NCI-H146 treated with DMSO at 0.1 percent for 48 hours (cell line): Measurements from ENCODE around the gene RASGRF1.
A peak's percentile ranks its signal among the peaks of the same experiment; 100 is the strongest.
"Not testable (repeated sequence)": the region's sequence is repeated elsewhere in the genome, so short reads cannot be mapped to it uniquely, and the experiment has no call there.

Source experiments
- DNase-seq: peaks from one replicate; lab custom pipeline; 2025; ENCODE audit not compliant: unreplicated experiment; lab: John Stamatoyannopoulos, UW

Gene RASGRF1

DNA sequence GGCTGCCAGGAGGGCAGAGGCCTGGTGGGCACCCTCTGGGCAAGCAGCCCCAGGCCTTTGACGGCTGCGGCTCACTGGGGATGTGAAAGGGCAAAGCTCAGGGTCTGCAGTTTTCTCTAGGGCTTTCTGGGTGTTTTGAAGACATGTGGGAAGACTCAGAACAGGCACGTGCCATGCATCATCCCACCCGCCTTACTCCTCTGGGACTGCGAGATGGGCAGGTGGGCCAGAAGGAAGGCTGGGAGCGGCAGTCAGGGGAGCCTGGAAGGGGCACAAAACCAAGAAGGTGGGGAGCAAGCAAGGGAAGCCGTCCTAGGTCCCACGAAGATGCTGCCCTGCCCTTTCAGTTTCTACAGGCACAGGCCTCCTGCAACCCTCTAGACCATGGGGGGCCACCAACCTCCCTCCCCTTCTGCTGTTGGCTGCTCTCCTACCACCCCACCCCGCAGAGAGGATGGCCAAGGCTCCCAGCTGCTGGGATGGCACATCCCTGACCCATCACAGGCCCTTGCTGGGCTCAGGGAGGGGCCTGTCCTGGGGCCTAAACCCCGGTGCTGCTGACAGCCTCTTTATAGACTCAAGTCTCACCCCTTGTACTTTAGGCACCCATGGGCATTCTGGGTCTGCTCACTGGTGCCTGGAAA, 73.9 kb downstream of the RASGRF1 start:
- DNase-seq, result no peak

DNA sequence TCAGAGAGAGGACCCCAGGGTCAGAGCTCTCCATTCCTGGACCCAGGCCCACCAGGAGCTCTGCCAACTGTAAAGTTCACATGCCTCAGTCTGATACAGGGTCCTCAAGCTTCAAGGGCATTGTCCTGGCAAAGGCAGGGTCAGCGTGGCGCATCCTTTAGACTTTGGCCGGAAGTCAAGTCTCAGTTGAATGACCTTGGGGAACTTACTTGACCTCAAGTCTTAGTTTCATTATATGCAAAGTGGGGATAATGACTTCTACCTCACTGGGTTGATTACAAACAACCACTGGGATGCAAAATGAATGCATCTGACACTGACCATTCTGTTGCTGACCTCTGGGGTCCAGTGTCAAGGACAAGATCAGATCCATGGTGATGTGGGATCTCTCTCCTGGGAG, 75.2 kb downstream of the RASGRF1 start:
- DNase-seq, result no peak

- DNase-seq, result no peak
Observed at GRCh38 chr15:79010278-79010677, 80.3 kb downstream of the RASGRF1 start.

DNA sequence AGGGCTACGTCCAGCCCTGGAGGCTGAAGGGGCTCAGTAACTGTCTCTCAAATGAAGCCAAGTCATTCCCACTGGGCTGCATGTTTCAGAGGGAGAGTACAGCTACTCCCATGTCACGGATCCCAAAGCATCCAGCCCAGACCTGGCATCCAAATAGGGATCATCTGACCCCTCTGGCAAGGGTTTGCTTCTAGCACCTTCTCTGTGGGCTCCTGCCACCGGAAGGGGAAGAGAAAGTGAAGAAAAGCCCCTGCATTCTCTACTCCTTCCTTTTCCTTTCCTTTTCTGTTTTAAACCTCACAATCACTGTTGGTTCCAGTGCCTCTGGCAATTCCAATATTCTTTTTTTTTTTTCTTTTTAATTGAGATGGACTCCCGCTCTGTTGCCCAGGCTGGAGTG, 81.2 kb downstream of the RASGRF1 start:
- no peak for DNase-seq

- no peak for DNase-seq
Observed at GRCh38 chr15:79008659-79009058, 81.9 kb downstream of the RASGRF1 start.

GRCh38 chr15:79007066-79007465, 83.5 kb downstream of the RASGRF1 start:
- peak; percentile 77 for DNase-seq

DNA sequence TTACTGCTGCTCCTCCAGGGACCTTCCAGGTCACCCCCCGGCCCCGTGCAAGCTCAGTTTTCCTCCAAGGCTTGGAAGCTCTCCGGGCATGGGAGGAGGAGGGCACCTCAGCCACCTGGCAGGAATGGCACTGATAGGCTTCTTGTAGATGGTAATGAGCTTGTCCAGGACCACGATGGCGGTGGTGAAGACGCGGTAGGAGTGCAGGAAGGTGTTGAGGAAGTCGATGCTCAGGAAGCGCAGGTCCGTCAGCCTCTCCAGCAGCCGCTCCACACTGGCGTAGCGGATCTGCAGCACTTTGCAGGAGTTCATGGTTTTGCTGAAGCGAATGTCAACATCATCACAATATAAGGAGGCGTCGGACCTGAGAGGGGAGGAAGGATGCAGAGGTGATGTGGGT, 84.5 kb downstream of the RASGRF1 start:
- no peak for DNase-seq

DNA sequence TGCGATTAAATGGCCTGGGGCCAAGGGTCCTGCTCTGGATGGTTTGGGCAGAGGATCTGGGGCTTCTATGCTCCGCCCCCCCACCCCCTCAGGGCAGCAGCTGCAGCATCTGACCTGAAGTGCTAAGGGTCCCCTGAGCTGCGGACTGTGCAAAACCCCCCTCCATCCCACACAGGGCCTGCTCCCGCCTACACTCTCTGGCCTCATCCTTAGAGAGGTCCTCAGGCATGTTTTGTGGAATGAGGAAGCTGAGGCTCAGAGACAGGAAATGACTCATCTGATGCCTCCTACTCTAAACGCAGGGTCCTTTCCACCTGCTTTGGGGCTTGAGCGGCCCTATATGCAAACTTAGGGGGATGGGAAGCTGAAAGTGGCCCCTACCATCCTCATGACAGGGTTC, 86.2 kb downstream of the RASGRF1 start:
- no peak for DNase-seq

- no peak for DNase-seq
Observed at GRCh38 chr15:79003896-79004295, 86.7 kb downstream of the RASGRF1 start.

DNA sequence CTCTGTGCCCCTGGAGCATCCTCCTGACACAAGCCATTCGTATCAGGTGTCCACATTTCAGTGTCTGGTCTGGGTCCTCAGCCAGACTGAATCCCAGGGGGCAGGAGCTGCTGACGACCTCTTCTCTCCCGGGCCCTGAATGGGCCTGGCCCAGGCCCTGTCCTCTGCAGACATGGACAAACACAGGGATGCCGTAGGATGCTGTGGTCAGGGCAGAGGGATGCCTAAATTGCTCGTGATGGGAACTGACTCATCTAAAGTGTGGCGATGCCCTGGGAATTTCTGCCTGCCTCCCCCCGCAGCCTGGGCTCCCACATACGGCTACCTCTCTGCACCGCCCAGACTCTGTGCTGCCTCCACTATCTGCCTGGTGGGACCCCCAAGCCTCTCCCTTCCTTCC, 87.3 kb downstream of the RASGRF1 start:
- DNase-seq, result no peak

DNA sequence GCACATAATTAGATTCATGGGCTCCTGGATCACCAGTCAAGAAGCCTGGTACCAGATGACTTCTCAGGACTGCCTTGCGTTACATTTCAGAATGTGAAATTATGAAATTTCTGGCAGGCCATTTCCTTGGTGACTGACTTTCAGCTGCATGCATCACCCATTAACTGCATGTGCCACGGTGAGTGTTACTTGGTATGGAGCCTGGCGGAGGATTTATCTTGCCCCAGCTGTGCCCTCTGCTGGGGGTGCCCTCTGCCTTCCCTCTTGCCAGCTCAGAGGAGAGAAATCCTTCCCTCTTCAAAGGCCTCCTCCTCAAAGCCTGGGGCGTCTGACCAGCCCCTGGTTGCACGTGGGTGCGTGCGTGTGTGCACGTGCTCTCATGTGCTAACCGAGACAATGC, 88.0 kb downstream of the RASGRF1 start:
- no peak for DNase-seq

GRCh38 chr15:78999636-79000035, 90.9 kb downstream of the RASGRF1 start:
- no peak for DNase-seq

GRCh38 chr15:78998526-78998925, 92.1 kb downstream of the RASGRF1 start:
- DNase-seq, result no peak

DNA sequence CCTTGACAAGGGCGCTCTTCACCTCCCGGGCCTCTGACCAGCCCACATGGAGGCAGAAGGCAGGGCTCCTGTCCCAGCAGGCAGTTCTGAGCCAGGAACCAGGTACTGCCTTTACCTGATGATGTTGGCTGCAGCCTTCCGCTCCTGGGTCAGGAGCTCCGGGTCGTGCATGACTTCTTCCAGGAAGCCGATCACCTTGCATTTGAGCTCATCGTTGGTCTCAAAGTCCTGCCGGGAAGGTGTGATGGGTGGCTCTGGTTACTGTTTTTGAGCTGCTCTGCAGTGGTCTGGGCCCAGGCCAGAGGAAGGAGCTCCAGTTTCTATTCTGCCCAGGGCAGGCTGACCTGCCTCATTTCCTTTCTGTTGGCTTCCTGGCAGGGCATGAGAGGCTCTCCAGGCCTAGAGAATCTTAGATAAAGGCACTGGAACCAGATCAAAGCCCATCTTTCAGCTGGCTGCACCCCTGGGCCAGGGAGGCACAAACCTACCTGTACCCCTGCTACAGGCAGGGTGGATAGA, 92.5 kb downstream of the RASGRF1 start:
- no peak for DNase-seq

GRCh38 chr15:78996894-78997275, 93.7 kb downstream of the RASGRF1 start:
- DNase-seq, result no peak

- no peak for DNase-seq
Observed at GRCh38 chr15:78995921-78996893, 94.4 kb downstream of the RASGRF1 start.

DNA sequence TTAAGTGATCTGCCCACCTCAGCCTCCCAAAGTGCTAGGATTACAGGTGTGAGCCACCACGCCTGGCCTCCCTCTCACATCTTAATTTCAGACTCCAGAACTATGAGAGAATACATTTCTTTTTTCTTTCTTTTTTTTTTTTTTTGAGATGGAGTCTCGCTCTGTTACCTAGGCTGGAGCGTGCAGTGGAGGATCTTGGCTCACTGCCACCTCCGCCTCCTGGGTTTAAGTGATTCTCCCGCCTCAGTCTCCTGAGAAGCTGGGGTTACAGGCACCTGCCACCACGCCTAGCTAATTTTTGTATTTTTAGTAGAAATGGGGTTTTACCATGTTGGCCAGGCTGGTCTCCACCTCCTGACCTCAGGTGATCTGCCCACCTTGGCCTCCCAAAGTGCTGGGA, 95.4 kb downstream of the RASGRF1 start:
- not testable (repeated sequence) for DNase-seq

GRCh38 chr15:78993931-78994530, 96.5 kb downstream of the RASGRF1 start:
- DNase-seq, result no peak

DNA sequence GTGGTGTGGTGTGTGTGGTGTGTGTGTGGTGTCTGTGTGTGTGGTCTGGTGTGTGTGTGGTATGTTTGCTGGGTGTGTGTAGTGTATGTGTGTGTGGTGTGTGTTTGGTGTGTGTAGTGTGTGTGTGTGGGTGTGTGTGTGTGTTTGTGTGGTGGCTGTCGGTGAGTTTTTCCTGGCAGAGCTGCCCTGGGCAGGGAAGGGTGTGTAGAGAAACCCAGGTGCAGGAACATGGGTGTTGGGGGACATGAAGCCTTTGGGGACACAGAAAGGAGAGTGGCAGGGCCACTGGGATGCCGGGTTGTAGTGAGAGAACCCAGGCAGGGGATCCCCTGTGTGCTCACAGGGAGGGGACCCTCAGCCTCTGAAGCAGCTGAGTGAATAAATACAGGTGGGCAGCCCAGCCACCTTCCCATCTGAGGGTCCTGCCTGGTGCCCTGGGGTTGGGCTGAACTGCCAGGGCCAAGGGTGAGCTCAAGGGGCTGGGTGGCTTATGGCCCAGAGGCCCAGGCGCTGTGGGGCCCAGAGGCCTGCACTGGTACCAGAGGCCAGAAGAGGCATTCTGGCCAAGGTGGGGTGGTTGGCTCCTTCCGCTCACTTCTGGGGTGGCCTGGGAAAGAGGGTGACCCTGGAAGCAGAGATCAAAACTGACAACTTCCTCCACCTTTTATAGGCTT, 97.2 kb downstream of the RASGRF1 start:
- no peak for DNase-seq

GRCh38 chr15:78992416-78993256, 97.9 kb downstream of the RASGRF1 start:
- DNase-seq, result no peak
